ENCODE data around the gene CCDC117.

CCDC117 gene

DNA sequence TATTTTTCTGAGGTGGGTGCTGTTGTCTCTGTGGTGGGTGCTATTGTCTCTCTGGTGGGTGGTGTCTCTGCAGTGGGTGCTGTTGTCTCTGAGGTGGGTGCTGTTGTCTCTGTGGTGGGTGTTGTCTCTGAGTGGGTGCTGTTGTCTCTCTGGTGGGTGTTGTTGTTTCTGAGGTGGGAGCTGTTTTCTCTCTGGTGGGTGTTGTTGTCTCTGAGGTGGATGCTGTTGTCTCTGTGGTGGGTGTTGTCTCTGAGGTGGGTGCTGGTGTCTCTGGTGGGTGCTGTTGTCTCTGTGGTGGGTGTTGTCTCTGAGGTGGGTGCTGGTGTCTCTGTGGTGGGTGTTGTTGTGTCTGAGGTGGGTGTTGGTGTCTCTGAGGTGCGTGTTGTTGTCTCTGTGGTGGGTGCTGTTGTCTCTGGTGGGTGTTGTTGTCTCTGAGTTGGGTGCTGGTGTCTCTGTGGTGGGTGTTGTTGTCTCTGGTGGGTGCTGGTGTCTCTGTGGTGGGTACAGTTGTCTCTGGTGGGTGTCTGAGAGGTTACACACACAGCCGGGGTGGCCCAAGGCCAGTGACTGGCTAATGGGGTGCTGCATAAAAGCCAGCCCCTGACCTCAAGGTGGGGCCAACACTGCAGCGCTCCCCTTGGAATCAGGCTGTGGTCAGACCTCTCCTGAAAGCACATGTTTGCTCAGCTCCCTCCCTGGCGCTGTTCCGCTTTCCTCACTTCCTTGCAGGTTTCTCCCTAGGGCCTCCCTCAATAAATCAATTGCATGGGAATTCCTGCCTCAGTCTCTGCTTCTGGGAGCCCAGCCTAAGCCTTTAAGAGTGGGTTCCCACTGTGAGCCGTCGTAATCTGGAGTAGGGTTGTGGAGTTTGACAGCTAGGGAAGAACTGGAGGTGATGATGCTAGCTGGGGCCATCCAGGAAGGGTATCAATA is 58.9 kb downstream of the CCDC117 start:
- DNase-seq: no peak

DNA sequence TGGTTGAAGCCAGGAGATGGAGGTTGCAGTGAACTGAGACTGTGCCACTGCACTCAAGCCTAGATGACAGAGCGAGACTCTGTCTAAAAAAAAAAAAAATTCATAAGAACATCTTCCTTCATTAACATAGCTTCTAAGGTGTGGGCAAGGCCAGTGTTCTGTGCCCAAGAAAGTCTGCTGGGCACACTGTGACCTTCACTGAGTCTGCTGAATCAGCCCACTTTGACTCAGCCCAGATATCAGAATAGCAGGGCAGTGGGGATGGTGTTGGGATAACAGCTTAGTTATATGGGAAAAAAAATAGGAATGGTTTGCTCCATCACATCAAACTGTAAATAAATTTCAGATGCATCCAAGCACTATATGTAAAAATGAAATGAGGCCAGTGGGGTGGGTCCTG is 60.2 kb downstream of the CCDC117 start:
- DNase-seq: no peak

DNA sequence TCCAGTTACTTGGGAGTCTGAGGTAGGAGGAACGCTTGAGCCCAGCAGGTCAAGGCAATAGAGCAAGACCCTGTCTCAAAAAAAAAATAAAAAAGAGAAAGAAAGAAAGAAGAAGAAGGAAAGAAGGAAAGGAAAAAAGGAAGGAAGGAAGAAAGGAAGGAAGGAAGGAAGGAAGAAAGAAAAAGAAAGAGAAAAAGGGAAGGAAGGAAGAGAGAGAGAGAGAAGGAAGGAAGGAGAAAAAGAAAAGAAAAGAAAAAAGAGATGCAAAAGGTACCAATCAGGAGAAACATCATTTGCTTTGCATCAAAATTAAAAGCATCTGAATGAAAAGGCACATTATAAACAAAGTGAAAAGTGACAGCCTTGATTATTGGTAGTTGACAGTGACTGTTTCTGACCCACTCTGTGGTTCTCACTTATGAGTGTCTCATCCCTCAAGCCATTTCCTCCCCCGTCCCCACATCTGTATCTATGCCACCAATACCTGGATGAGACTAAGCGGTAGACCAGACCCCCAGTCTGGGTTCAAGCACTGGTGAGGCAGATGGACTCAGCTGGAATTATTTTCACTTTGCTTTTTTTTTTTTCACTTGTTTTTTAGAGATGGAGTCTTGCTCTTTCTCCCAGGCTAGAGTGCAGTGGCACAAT is 60.9 kb downstream of the CCDC117 start:
- DNase-seq: no peak

DNA sequence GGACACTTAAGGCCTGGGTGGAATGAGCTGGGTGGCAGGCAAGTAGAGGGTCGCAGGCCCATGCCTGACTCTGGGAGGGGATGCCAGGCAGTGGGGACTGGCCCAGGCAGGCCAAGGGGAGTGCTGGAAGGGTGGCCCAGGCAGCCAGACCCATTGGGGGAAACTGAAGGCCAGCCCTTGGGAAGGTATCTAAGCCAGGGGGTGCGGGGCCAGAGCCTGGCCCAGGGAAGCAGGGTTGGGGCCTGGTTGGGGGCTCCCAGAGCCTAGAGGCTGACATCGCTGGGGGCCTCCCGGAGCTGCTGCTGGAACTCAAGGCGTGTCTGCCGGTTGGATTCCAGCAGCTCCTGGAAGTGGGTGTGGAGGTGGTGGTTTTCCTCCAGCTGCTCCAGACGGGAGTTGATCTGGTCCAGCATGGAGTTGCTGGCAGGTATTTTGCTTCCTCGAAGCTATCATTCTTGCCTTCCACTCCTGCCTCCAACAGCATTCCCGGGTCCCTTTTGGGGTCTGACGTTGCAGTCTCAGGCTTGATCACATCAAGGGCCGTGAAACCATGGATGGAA is 63.2 kb downstream of the CCDC117 start:
- no peak for DNase-seq

DNA sequence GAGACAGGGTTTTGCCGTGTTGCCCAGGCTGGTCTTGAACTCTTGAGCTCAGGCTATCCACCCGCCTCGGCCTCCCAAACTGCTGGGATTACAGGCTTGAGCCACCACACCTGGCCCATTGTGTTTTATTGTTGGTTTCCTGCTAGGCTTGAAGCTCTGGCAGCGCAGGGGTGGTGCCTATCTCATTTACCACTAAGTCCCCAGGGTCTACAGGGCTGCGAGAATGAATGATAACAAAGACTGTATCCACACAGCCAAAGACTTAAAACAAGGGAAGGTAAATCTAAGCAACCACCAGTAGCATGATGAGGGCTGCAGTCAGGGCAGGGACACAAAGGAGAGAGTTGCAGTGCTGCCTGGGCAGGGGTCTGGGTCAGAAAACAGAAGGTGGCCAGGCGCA is 65.1 kb downstream of the CCDC117 start:
- DNase-seq: no peak

Measured in NCI-H446 treated with DMSO at 0.1 percent for 48 hours (cell line).